Neuron (in vitro differentiated cells): ENCODE results near the gene CRTAC1.

Experiments used
- H2AFZ ChIP-seq: one replicate; pipeline ENCODE4 v1.6.1; 2013; ENCODE audit warnings: low read depth, mild to moderate bottlenecking, inconsistent platforms, low read length, moderate library complexity
- H3K27me3 ChIP-seq: one replicate; pipeline ENCODE4 v1.6.1; 2013; ENCODE audit warnings: low read length; ENCODE audit not compliant: insufficient read depth
- H3K36me3 ChIP-seq: one replicate; pipeline ENCODE4 v1.6.1; 2013; ENCODE audit warnings: low read length; ENCODE audit not compliant: insufficient read depth
- H3K4me1 ChIP-seq: one replicate; pipeline ENCODE4 v1.6.1; 2013; ENCODE audit warnings: low read length; ENCODE audit not compliant: insufficient read depth
- H3K4me3 ChIP-seq: 2 replicates; pipeline ENCODE4 v1.5.1; 2013; ENCODE audit warnings: mild to moderate bottlenecking, low read length, moderate library complexity
- H3K9me3 ChIP-seq: one replicate; pipeline ENCODE4 v1.6.1; 2013; ENCODE audit warnings: low read length

Gene CRTAC1

GRCh38 chr10:97831259-97831658, 199.2 kb downstream of the CRTAC1 start:
- no peaks in the 10 kb centered on the region for H3K36me3 ChIP-seq
- H3K9me3 ChIP-seq: peaks cover 2% of the 10 kb centered on the region
- H3K4me3 ChIP-seq: no peak overlapping the region
- H3K27me3 ChIP-seq: peaks cover 25% of the 10 kb centered on the region
- H2AFZ ChIP-seq: no peak overlapping the region
- H3K4me1 ChIP-seq: no peaks in the 10 kb centered on the region

- Histone ChIP-seq H3K4me3 (no peak overlapping the region), H3K36me3 (no peaks in the 10 kb centered on the region), H3K9me3 (no peaks in the 10 kb centered on the region), H3K27me3 (peaks cover 25% of the 10 kb centered on the region), H2AFZ (no peak overlapping the region), H3K4me1 (no peaks in the 10 kb centered on the region)
Measured at GRCh38 chr10:97830064-97830463, 200.4 kb downstream of the CRTAC1 start.

- H3K4me1 ChIP-seq: no peaks in the 10 kb centered on the region
- no peaks in the 10 kb centered on the region for H3K9me3 ChIP-seq
- H3K27me3 ChIP-seq: peaks cover 27% of the 10 kb centered on the region
- H2AFZ ChIP-seq: no peak overlapping the region
- H3K36me3 ChIP-seq: no peaks in the 10 kb centered on the region
- H3K4me3 ChIP-seq: no peak overlapping the region
Measured at GRCh38 chr10:97828721-97829120, 201.7 kb downstream of the CRTAC1 start.

- Histone ChIP-seq H3K36me3 (no peaks in the 10 kb centered on the region), H3K9me3 (no peaks in the 10 kb centered on the region), H3K4me3 (no peak overlapping the region), H2AFZ (no peak overlapping the region), H3K27me3 (peaks cover 26% of the 10 kb centered on the region), H3K4me1 (no peaks in the 10 kb centered on the region)
Measured at GRCh38 chr10:97827702-97828291, 202.6 kb downstream of the CRTAC1 start.

- no peak overlapping the region for H2AFZ ChIP-seq
- H3K9me3 ChIP-seq: no peaks in the 10 kb centered on the region
- H3K27me3 ChIP-seq: peaks cover 22% of the 10 kb centered on the region
- no peaks in the 10 kb centered on the region for H3K4me1 ChIP-seq
- H3K36me3 ChIP-seq: no peaks in the 10 kb centered on the region
- H3K4me3 ChIP-seq: no peak overlapping the region
Measured at GRCh38 chr10:97826892-97827291, 203.5 kb downstream of the CRTAC1 start.

- Histone ChIP-seq H3K36me3 (no peaks in the 10 kb centered on the region), H3K4me3 (no peak overlapping the region)
Measured at GRCh38 chr10:97825020-97825760, 205.2 kb downstream of the CRTAC1 start.

GRCh38 chr10:97823734-97824133, 206.7 kb downstream of the CRTAC1 start:
- H3K4me3 ChIP-seq: no peak overlapping the region
- no peaks in the 10 kb centered on the region for H3K9me3 ChIP-seq
- no peaks in the 10 kb centered on the region for H3K4me1 ChIP-seq
- no peak overlapping the region for H2AFZ ChIP-seq
- H3K27me3 ChIP-seq: peaks cover 23% of the 10 kb centered on the region
- no peaks in the 10 kb centered on the region for H3K36me3 ChIP-seq

More at GRCh38 chr10:97825020-97825760, 205.2 kb downstream of the CRTAC1 start:
- peaks cover 19% of the 10 kb centered on the region for H3K27me3 ChIP-seq
- H3K4me1 ChIP-seq: no peaks in the 10 kb centered on the region
- H2AFZ ChIP-seq: no peak overlapping the region
- H3K9me3 ChIP-seq: no peaks in the 10 kb centered on the region

GRCh38 chr10:97822261-97822687, 208.1 kb downstream of the CRTAC1 start:
- no peaks in the 10 kb centered on the region for H3K4me1 ChIP-seq
- peaks cover 34% of the 10 kb centered on the region for H3K27me3 ChIP-seq
- H2AFZ ChIP-seq: no peak overlapping the region
- no peak overlapping the region for H3K4me3 ChIP-seq
- no peaks in the 10 kb centered on the region for H3K36me3 ChIP-seq
- H3K9me3 ChIP-seq: no peaks in the 10 kb centered on the region

GRCh38 chr10:97821308-97822038, 208.9 kb downstream of the CRTAC1 start:
- H3K27me3 ChIP-seq: peaks cover 40% of the 10 kb centered on the region
- H2AFZ ChIP-seq: no peak overlapping the region
- H3K4me1 ChIP-seq: no peaks in the 10 kb centered on the region
- no peaks in the 10 kb centered on the region for H3K9me3 ChIP-seq
- H3K36me3 ChIP-seq: no peaks in the 10 kb centered on the region
- no peak overlapping the region for H3K4me3 ChIP-seq

GRCh38 chr10:97820096-97820704, 210.2 kb downstream of the CRTAC1 start:
- H3K36me3 ChIP-seq: no peaks in the 10 kb centered on the region
- H3K4me1 ChIP-seq: no peaks in the 10 kb centered on the region
- no peak overlapping the region for H2AFZ ChIP-seq
- H3K9me3 ChIP-seq: no peaks in the 10 kb centered on the region
- H3K4me3 ChIP-seq: no peak overlapping the region
- H3K27me3 ChIP-seq: peaks cover 46% of the 10 kb centered on the region

- Histone ChIP-seq H3K4me3 (no peak overlapping the region), H3K36me3 (no peaks in the 10 kb centered on the region), H2AFZ (no peak overlapping the region), H3K4me1 (no peaks in the 10 kb centered on the region), H3K9me3 (no peaks in the 10 kb centered on the region), H3K27me3 (peaks cover 43% of the 10 kb centered on the region)
Measured at GRCh38 chr10:97818572-97818971, 211.8 kb downstream of the CRTAC1 start.

- peaks cover 42% of the 10 kb centered on the region for H3K27me3 ChIP-seq
- H3K36me3 ChIP-seq: no peaks in the 10 kb centered on the region
- H2AFZ ChIP-seq: no peak overlapping the region
Measured at GRCh38 chr10:97816609-97817008, 213.8 kb downstream of the CRTAC1 start.

More at GRCh38 chr10:97816609-97817008, 213.8 kb downstream of the CRTAC1 start:
- H3K9me3 ChIP-seq: no peaks in the 10 kb centered on the region
- H3K4me3 ChIP-seq: no peak overlapping the region
- no peaks in the 10 kb centered on the region for H3K4me1 ChIP-seq
